22Rv1 (cell line): ENCODE measurements around the gene C11orf54.

Experiments
- CTCF ChIP-seq: fragments of 450-650 bp; IDR thresholded peaks from 2 replicates; pipeline ENCODE4 v1.5.1; 2017; ENCODE audit warnings: mild to moderate bottlenecking
- ZFX ChIP-seq: fragments of 450-650 bp; IDR thresholded peaks from 2 replicates; pipeline ENCODE4 v1.6.1; 2017; ENCODE audit warnings: antibody characterized with exemption, borderline replicate concordance

GRCh38 chr11:93784145-93784934, 42.9 kb downstream of the C11orf54 start, which contains the start of gene MED17:
- TF ChIP-seq CTCF (peak; percentile 50), ZFX (no peak)
